OCI-LY3 (cell line): Measurements from ENCODE around the gene ETV7.

Source experiments
- CTCF ChIP-seq: fragments of 200-600, 300-600 bp; sonication (generic); IDR thresholded peaks from 2 replicates; pipeline ENCODE4 v1.5.1; 2014; ENCODE audit warnings: antibody characterized with exemption, low read length, low read depth
- EZH2phosphoT487 ChIP-seq: fragments of 200-600 bp; shearing (Covaris generic); IDR thresholded peaks from 2 replicates; pipeline ENCODE4 v1.6.1; 2018; ENCODE audit warnings: antibody characterized with exemption, mixed run types, low read depth

GRCh38 chr6:36355819-36356218 is 31.6 kb downstream of the ETV7 start:
- TF ChIP-seq CTCF = no peak
- no peak for TF ChIP-seq EZH2phosphoT487
